NCI-H2171 (cell line): ENCODE data around the gene OTOGL.

Experiments
- DNase-seq: peaks from one replicate; lab custom pipeline; 2025; lab: John Stamatoyannopoulos, UW

OTOGL gene

GRCh38 chr12:80121661-80122060 lies 22.3 kb downstream of the OTOGL start:
- DNase-seq: no peak

- no peak for DNase-seq
Measured at GRCh38 chr12:80129895-80130530, 30.7 kb downstream of the OTOGL start.

- no peak for DNase-seq
Measured at GRCh38 chr12:80135624-80136023, 36.3 kb downstream of the OTOGL start.

GRCh38 chr12:80140005-80140404 lies 40.7 kb downstream of the OTOGL start:
- DNase-seq: no peak

GRCh38 chr12:80142640-80143039 lies 43.3 kb downstream of the OTOGL start:
- DNase-seq: no peak

DNA sequence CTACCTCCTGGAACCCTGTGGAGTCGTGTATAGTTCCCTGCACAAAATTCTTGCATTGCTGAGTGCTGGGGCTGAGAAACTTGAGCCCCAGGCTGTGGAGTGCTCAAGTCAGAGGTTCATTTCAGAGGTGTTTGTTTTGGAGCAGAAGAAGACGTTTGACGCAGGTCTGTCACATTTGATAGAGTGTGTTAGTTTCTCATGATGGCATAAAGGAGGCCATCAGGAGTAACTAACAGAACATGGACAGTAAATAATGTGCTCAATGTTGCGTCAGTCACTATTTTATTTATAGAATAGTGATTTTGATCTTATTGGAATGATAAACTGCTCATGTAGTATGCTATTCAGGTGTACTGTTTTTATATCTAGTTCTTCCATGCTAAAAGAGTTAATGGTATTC lies 44.2 kb downstream of the OTOGL start:
- no peak for DNase-seq

- peak; percentile 37 for DNase-seq
Measured at GRCh38 chr12:80149547-80150313, 50.4 kb downstream of the OTOGL start.

GRCh38 chr12:80151131-80151530 lies 51.8 kb downstream of the OTOGL start:
- DNase-seq: no peak

- DNase-seq: no peak
Measured at GRCh38 chr12:80154261-80154660, 54.9 kb downstream of the OTOGL start.

- DNase-seq: no peak
Measured at GRCh38 chr12:80156306-80156705, 57.0 kb downstream of the OTOGL start.

DNA sequence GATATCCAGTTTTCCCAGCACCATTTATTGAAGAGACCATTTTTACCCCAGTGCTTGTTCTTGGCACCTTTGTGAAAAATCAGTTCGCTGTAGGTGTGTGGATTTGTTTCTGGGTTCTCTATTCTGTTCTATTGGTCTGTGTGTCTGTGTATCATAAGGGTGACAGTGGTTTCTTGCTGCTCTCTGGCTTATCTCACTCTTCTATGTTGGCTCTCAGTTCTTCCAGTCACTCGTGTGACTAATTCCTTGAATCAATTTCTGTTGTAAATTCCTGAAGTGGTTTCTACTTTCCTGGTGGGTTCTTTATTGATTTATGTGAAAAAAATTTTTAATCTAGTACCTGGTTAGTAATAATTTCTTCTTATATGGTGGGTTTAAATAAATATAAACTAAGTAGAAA lies 58.3 kb downstream of the OTOGL start:
- DNase-seq: no peak

DNA sequence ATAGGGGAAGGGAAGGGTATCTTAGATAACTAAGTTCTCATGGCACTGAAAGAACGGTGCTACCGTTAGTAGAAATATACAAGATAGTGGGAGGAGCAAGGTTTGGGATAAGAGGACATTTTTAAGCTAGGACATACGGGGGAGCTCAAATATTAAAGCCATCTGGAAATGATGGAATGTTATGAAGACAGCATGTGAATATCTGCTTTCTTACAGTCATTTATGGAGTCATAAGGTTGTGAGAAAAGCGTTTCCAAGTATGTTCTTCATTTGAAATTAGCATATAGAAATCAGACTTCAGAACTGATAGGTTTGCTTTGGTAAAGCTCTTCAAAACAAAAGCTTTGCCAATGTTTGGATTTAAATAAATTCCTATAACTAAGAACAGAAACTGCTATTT lies 62.3 kb downstream of the OTOGL start:
- no peak for DNase-seq

DNA sequence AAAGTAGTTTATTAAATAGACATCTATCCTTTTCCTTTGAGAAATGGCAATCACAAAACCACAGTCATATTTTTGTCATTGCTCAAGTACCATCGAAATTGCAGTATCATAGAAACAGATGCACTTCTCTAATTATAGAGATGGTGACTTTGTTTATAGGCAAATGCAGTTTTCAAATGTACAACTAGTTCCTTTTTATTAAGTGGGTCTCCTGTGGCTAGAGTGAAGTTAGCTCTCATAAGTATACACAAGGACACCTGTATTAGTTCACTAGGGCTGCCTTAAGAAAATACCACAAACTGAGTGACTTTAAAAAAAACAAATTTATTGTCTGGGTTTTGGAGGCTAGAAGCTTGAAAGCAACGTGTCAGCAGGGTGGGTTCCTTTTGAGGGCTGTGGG lies 62.8 kb downstream of the OTOGL start:
- DNase-seq: no peak

DNA sequence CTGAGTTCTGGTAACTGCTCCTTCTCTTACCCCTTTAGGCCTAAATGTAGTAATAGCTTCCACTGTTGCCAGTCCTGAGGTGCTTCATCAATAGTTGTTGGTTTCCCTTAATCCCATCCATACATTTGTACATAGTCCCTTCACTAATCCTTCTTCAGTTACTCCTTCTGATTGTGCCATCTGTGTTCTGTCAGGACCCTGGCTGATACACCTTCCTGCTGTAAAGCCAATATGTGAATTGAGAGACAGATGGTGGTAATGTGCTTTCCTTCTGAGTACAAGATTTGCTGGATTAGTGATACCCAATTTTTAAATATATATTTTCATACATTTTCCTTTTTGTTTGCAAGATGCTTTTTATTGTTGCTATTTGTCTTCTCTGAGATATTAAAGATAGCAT lies 66.4 kb downstream of the OTOGL start:
- DNase-seq: peak; percentile 50

DNA sequence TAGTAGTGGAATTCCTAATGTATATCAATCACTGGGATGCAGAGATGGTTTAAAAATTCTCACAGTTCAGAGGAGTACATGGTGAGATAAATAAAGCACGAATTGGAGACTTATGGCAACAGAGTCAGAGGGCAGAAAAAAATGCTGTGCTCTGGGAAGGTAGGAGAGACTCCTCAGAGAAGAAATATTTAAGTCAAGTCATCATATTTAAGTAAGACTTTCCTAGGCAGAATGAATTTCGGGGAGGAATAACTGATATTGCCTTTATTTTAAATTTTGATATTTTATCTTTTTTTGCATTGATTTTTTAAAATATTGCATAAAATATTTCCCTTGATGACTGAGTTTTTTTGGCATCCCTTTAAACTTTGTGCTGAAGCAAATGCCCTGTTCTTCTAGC lies 67.4 kb downstream of the OTOGL start:
- no peak for DNase-seq

GRCh38 chr12:80168936-80169335 lies 69.6 kb downstream of the OTOGL start:
- DNase-seq: no peak

GRCh38 chr12:80170915-80171314 lies 71.6 kb downstream of the OTOGL start:
- no peak for DNase-seq

DNA sequence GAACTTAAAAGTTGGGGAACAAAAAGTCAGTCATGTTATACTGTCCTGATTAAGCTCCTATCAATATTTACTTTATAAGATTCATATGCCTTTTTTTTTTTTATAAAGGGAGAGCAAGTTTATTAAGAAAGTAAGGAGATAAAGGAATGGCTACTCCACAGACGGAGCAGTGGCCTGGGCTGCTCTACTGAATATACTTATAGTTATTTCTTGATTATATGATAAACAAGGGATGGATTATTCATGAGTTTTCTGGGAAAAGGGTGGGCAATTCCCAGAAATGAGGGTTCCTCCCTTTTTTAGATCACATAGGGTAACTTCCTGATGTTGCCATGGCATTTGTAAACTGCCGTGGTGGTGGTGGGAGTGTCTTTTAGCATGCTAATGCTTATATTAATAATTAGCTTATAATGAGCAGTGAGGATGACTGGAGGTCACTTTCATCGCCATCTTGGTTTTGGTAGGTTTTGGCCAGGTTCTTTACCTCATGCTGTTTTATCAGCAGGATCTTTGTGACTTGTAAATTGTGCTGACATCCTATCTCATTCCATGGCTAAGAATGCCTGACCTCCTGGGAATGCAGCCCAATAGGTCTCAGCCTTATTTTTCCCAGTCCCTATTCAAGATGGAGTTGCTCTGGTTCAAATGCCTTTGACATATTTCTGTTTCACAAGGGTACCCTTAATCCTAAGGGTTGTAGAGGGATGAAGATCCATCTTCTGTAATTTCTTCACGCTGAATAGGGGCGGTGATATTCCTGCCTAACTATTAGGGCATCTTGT lies 73.9 kb downstream of the OTOGL start:
- no peak for DNase-seq

GRCh38 chr12:80175307-80175930 lies 76.1 kb downstream of the OTOGL start:
- DNase-seq: no peak

DNA sequence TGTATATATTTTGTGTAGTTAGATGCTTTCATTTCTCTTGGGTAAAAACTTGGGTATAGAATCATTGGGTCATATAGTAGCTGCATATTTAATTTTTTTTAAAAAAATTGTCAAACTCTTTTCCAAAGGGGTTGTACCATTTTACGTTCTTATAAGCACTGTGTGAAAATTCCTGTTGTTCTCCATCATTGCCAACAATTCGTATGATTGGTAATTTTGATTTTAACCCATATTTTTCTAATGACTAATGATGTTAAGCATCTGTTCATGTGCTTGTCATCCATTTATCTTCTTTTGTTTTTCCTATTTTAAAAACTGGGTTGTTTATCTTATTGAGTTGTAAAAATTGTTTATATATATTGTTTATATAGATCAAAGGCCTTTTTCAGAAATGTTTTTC lies 77.4 kb downstream of the OTOGL start:
- DNase-seq: no peak

- DNase-seq: no peak
Measured at GRCh38 chr12:80178846-80179245, 79.5 kb downstream of the OTOGL start.

- no peak for DNase-seq
Measured at GRCh38 chr12:80183939-80184338, 84.6 kb downstream of the OTOGL start.

- no peak for DNase-seq
Measured at GRCh38 chr12:80184926-80185325, 85.6 kb downstream of the OTOGL start.
